ENCODE measurements around the gene COL7A1.

Gene COL7A1

DNA sequence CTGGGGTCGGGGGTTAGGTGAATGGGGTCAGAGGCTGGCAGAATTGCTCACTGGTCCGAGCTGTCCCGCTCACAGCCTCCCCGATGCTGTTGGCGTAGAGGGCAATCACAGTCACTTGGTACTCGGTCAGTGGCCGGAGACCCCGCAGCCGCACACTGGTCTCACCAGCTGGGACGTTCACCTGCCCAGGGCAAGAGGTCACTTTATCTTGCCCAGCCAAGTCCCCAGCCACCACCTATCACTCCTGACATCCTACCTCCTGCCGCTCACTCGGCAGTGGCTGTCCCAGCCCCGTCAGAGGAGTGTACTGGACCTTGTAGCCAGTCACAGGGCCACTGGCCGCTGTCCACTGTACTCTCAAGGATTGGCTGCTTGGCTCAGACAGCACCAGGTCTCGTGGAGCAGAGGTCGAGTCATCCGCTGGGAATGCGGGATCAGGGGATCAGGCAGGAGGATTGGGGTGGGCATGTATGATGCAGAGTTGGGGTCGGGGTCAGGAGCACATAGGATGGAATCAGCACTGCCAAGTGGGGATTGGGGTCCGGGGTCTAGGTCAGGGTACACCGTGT lies 2.5 kb downstream of the COL7A1 start:
- Histone ChIP-seq H3K4me1 (ENCODE audit: insufficient read depth, low read length) (no peaks in the 10 kb centered on the region), H3K27me3 (ENCODE audit: insufficient read depth, low read length) (no peaks in the 10 kb centered on the region), H3K9me3 (ENCODE audit: low read length) (no peaks in the 10 kb centered on the region), H2AFZ (ENCODE audit: low read depth, low read length) (no peak overlapping the region), H3K4me3 (ENCODE audit: low read length) (no peak overlapping the region), H3K36me3 (ENCODE audit: insufficient read depth, low read length) (peaks cover 4% of the 10 kb centered on the region)

DNA sequence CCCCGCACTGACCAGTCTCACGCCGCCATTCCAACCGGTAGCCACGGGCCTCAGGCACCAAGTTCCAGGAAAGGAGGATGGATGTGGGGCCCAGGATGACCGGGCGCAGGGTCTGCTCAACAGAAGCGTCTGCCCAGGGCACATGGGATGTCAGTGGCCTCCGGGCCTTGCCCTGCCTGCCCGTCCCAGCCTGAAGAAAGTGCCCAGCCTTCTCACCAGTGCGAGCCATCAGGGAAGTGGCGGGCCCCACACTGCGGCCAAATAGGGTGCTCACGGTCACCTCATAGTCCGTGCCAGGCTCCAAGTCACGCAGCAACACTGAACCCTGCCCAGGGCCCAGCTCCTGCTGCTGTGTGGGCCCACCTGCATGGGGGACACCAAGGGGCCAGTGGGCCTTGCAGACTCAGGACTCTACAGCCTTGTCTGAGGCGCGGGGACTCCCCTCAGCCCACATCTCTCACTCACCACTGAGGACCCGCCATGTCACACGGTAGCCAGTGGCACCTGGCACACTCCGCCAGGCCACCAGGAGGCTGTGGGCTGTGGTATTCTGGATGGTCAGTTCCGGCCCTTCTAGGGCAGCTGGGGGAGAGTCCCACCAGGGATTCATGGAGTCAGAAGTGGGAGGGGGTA lies 3.1 kb downstream of the COL7A1 start:
- no peaks in the 10 kb centered on the region for H3K27me3 ChIP-seq (ENCODE audit: insufficient read depth, low read length)
- H2AFZ ChIP-seq (ENCODE audit: low read depth, low read length): no peak overlapping the region
- no peaks in the 10 kb centered on the region for H3K4me1 ChIP-seq (ENCODE audit: insufficient read depth, low read length)
- no peak overlapping the region for H3K4me3 ChIP-seq (ENCODE audit: low read length)
- no peaks in the 10 kb centered on the region for H3K36me3 ChIP-seq (ENCODE audit: insufficient read depth, low read length)
- H3K9me3 ChIP-seq (ENCODE audit: low read length): no peaks in the 10 kb centered on the region

DNA sequence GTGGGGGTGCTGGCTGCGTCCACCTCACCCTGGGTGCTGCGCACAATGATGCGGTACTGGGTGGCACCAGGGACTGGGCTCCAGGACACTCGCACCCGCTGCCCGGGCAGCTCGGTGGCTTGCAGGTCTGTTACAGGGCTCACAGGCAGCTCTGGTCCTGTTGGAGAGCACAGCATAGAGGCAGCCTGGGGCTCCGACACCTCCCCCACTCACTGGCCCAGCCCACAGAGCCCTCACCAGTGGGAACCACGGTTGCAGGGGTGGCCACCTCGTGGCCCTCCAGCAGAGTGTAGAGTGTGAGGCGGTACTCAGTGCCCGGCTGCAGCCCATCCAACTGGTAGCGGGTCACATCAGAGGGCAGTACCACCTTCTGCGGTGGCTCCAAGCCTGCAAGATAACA lies 3.7 kb downstream of the COL7A1 start:
- no peaks in the 10 kb centered on the region for H3K27me3 ChIP-seq (ENCODE audit: insufficient read depth, low read length)
- peaks cover under 1% of the 10 kb centered on the region for H3K36me3 ChIP-seq (ENCODE audit: insufficient read depth, low read length)
- no peak overlapping the region for H3K4me3 ChIP-seq (ENCODE audit: low read length)
- no peaks in the 10 kb centered on the region for H3K4me1 ChIP-seq (ENCODE audit: insufficient read depth, low read length)
- H2AFZ ChIP-seq (ENCODE audit: low read depth, low read length): no peak overlapping the region
- no peaks in the 10 kb centered on the region for H3K9me3 ChIP-seq (ENCODE audit: low read length)

DNA sequence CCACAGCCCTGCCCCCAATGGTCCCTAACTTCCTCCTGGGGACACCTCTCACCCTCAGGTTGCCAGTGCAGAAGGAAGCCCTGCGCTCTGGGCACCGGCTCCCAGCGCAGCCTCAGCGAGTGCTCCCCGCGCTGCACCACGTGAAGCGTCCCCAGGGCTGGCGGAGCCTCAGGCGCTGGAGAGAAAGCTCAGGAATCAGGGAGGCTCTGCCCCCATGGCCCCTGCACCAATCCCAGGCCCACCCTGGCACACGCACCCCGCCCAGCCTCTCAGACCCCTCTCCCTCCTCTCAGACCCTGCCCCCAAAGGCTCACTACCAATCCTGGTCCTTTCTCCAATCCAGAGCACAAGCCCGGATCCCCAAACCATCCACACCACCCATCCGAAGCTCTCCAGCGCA lies 6.9 kb downstream of the COL7A1 start:
- peaks cover 4% of the 10 kb centered on the region for H3K36me3 ChIP-seq (ENCODE audit: insufficient read depth, low read length)
- no peaks in the 10 kb centered on the region for H3K4me1 ChIP-seq (ENCODE audit: insufficient read depth, low read length)
- no peak overlapping the region for H3K4me3 ChIP-seq (ENCODE audit: low read length)
- peaks cover 4% of the 10 kb centered on the region for H3K9me3 ChIP-seq (ENCODE audit: low read length)
- no peak overlapping the region for H2AFZ ChIP-seq (ENCODE audit: low read depth, low read length)
- no peaks in the 10 kb centered on the region for H3K27me3 ChIP-seq (ENCODE audit: insufficient read depth, low read length)

DNA sequence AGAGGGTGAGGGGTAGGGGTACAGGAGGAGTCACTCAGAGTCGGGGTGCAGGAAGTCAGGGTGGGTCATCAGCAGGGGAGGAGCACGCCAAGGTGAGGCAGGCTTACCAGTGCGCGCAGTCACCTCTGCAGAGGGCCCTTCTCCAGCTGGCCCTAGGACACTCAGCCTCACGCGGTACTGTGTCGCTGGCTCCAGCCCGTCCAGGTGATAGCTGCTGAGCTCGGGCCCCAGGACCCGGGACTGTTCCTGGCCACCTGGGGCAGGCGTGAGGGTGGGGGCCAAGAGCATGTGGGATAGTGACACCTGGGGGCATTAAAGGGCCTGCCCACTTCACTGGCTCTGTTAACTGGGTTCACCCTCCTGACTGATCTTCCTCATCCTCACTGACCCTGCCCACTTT lies 7.4 kb downstream of the COL7A1 start:
- Histone ChIP-seq H3K4me3 (ENCODE audit: low read length) (no peak overlapping the region), H3K9me3 (ENCODE audit: low read length) (peaks cover 4% of the 10 kb centered on the region), H2AFZ (ENCODE audit: low read depth, low read length) (no peak overlapping the region), H3K27me3 (ENCODE audit: insufficient read depth, low read length) (no peaks in the 10 kb centered on the region), H3K4me1 (ENCODE audit: insufficient read depth, low read length) (no peaks in the 10 kb centered on the region), H3K36me3 (ENCODE audit: insufficient read depth, low read length) (peaks cover 4% of the 10 kb centered on the region)

DNA sequence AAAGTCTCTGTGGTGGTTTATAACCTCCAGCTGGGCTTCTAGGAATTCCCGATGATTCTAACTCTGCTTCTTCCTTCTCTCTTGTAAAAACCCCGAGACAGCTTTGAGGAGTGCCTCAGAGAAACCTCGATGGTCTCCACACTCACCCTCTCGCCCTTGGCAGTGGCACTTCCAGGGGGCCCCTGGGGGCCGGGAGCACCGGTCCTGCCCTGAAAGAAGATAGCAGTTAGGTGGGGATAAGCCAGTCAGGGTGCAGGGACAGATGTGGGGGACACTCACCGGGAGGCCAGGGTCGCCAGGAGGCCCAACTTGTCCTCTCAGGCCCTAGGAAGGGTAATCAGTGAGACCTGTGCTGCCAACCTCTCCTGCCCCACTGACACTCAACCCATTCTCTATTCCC lies 9.7 kb downstream of the COL7A1 start:
- Histone ChIP-seq H3K4me1 (ENCODE audit: insufficient read depth, low read length) (peaks cover 9% of the 10 kb centered on the region), H3K4me3 (ENCODE audit: low read length) (no peak overlapping the region), H3K9me3 (ENCODE audit: low read length) (peaks cover 7% of the 10 kb centered on the region), H2AFZ (ENCODE audit: low read depth, low read length) (no peak overlapping the region), H3K27me3 (ENCODE audit: insufficient read depth, low read length) (no peaks in the 10 kb centered on the region), H3K36me3 (ENCODE audit: insufficient read depth, low read length) (peaks cover 4% of the 10 kb centered on the region)

DNA sequence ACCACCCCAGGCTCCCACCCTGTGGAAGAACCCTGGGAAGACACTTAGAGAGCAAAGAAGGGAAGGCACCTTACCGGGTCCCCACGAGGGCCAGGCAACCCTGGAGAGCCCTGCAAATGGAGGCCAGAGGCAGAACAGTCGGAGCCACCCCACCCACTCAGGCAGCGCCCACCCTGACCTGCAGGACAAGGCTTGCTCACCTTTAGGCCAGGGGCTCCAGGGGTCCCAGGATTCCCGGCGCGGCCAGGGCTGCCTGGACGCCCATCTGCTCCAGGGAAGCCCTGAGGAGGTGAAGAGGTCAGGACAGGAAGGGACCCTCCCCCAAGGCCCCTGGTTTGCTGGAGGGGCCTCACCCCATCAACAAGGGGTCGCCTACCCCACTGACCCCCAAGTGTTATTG lies 10.3 kb downstream of the COL7A1 start:
- Histone ChIP-seq H3K9me3 (ENCODE audit: low read length) (peaks cover 7% of the 10 kb centered on the region), H3K4me3 (ENCODE audit: low read length) (no peak overlapping the region), H3K4me1 (ENCODE audit: insufficient read depth, low read length) (peaks cover 9% of the 10 kb centered on the region), H2AFZ (ENCODE audit: low read depth, low read length) (no peak overlapping the region), H3K27me3 (ENCODE audit: insufficient read depth, low read length) (no peaks in the 10 kb centered on the region), H3K36me3 (ENCODE audit: insufficient read depth, low read length) (peaks cover 4% of the 10 kb centered on the region)

DNA sequence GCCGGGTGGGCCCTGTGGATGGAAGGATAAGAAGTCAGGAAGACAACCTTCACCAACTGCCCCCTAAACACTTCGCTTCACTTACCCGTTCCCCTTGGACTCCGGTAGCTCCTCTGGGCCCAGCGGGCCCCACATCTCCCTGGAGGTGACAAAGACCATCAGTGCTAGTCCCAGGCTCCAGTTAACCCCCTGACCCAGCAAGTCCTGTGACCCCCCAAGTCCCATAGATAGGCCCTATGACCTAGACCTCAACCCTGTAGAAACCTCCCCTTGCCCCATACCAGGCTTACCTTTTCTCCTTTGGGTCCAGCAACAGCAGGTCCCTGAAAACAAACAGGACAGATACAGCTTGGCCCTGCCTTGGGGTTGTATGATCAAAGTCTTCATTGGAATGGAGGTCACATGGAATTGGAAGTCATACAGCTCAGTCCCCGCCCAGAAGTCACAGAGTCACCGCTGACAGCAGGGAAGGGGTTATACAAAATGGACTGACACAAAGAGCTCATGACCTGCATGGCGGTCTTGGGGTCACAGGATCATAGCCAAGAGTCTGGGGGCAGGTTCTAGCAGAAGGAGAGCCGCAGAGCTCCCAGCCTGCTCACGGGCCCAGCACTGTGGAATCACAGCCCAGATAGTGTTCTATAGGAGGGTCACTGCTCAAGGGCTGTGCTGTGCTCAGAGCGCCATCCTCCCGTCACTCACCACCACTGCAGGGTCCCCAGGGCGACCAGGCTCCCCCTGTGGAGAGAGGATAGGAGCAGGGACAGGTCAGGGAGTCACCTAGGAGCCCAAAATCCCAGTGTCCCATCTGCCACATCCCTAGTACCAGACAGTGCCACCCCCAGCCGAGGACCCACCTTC lies 13.3 kb downstream of the COL7A1 start:
- no peak overlapping the region for H3K4me3 ChIP-seq (ENCODE audit: low read length)
- H3K9me3 ChIP-seq (ENCODE audit: low read length): peaks cover 7% of the 10 kb centered on the region
- H3K36me3 ChIP-seq (ENCODE audit: insufficient read depth, low read length): peaks cover 6% of the 10 kb centered on the region
- no peaks in the 10 kb centered on the region for H3K27me3 ChIP-seq (ENCODE audit: insufficient read depth, low read length)
- peaks cover 9% of the 10 kb centered on the region for H3K4me1 ChIP-seq (ENCODE audit: insufficient read depth, low read length)
- H2AFZ ChIP-seq (ENCODE audit: low read depth, low read length): no peak overlapping the region

DNA sequence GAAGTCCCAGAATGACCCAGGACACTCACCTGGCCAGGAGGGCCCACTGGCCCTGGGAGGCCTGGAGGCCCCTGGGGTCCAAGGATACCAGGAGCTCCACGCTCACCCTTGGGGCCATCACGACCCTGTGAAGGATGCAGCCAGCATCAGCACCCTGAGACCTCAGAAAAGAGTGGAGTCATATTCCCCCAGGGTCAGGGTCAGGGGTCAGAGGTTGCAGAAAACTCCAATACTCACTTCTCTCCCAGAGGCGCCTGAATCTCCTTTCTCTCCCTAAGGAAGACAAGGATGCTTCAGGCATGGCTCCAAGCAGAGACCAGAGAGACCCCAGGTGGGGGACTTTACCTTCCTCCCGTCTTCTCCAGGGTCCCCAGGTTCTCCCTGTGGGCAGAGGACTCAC lies 18.5 kb downstream of the COL7A1 start:
- H3K27me3 ChIP-seq (ENCODE audit: insufficient read depth, low read length): no peaks in the 10 kb centered on the region
- H3K36me3 ChIP-seq (ENCODE audit: insufficient read depth, low read length): peaks cover 6% of the 10 kb centered on the region
- peaks cover 2% of the 10 kb centered on the region for H3K9me3 ChIP-seq (ENCODE audit: low read length)
- no peak overlapping the region for H2AFZ ChIP-seq (ENCODE audit: low read depth, low read length)
- H3K4me3 ChIP-seq (ENCODE audit: low read length): no peak overlapping the region
- peaks cover 1% of the 10 kb centered on the region for H3K4me1 ChIP-seq (ENCODE audit: insufficient read depth, low read length)

DNA sequence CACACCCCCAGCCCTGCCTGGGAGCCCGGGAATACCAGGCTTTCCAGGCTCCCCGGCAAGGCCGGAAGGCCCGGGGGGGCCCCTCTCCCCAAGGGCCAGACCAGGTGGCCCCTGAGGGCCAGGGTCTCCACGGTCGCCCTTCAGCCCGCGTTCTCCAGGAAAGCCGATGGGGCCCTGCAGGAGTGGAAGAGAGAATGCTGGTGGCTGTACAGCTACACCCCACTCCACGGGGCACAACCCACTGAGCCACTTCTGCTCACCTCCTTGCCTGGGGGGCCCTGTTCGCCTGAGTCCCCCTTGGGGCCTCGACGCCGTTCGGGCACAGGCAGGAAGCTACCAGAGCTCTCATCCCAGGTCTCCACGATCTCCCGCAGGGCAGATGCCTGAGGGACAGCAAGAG lies 19.8 kb downstream of the COL7A1 start:
- Histone ChIP-seq H2AFZ (ENCODE audit: low read depth, low read length) (no peak overlapping the region), H3K9me3 (ENCODE audit: low read length) (no peaks in the 10 kb centered on the region), H3K4me3 (ENCODE audit: low read length) (no peak overlapping the region), H3K36me3 (ENCODE audit: insufficient read depth, low read length) (peaks cover 6% of the 10 kb centered on the region), H3K4me1 (ENCODE audit: insufficient read depth, low read length) (no peaks in the 10 kb centered on the region), H3K27me3 (ENCODE audit: insufficient read depth, low read length) (no peaks in the 10 kb centered on the region)

DNA sequence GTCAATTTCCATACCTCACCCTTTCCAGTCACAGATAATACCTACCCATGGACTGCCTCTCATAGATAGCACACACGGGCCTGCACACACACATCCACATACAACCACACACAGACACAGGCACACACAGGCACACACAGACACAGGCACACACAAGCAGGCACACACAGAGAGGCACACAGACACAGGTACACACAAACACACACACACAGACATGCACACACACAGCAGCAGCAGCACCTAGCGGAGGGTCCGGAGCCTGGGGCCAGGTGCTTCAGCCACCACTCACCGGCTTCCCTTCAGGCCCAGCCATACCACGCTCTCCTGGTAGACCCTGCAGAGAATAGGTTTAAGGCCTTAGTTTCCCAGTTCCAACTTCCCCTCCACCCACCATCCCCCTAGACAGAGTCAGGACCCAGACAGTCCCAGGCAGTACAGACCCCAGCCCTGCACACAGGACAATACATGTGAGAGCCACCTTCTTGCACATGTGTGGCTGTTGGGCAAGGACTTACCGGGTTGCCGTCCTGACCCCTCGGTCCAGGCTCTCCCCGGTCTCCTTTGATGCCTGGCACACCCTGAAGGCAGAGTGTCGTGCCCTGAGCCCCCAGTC lies 21.1 kb downstream of the COL7A1 start:
- Histone ChIP-seq H3K4me3 (ENCODE audit: low read length) (no peak overlapping the region), H3K27me3 (ENCODE audit: insufficient read depth, low read length) (no peaks in the 10 kb centered on the region), H3K4me1 (ENCODE audit: insufficient read depth, low read length) (no peaks in the 10 kb centered on the region), H2AFZ (ENCODE audit: low read depth, low read length) (no peak overlapping the region), H3K36me3 (ENCODE audit: insufficient read depth, low read length) (peaks cover 6% of the 10 kb centered on the region), H3K9me3 (ENCODE audit: low read length) (no peaks in the 10 kb centered on the region)

DNA sequence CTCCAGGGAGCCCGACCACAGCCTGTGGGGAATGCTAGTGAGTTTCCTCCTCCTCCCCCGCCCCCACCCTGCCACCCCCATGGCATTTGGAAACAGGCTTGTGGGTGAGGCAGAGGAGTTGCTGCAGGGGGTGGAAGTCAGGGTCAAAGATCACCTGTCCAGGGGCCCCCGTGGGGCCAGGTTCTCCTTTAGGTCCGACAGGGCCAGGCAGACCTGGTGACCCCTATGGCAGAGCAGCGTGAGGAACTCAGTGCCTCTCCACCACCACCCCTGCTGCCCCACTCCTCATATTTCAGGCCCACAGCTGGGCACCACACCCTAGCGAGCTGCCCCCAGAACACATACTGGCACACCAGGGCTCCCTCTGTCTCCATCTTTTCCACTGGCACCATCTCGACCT lies 22.6 kb downstream of the COL7A1 start:
- no peak overlapping the region for H3K4me3 ChIP-seq (ENCODE audit: low read length)
- no peaks in the 10 kb centered on the region for H3K4me1 ChIP-seq (ENCODE audit: insufficient read depth, low read length)
- no peak overlapping the region for H2AFZ ChIP-seq (ENCODE audit: low read depth, low read length)
- H3K9me3 ChIP-seq (ENCODE audit: low read length): no peaks in the 10 kb centered on the region
- peaks cover 6% of the 10 kb centered on the region for H3K36me3 ChIP-seq (ENCODE audit: insufficient read depth, low read length)
- no peaks in the 10 kb centered on the region for H3K27me3 ChIP-seq (ENCODE audit: insufficient read depth, low read length)

DNA sequence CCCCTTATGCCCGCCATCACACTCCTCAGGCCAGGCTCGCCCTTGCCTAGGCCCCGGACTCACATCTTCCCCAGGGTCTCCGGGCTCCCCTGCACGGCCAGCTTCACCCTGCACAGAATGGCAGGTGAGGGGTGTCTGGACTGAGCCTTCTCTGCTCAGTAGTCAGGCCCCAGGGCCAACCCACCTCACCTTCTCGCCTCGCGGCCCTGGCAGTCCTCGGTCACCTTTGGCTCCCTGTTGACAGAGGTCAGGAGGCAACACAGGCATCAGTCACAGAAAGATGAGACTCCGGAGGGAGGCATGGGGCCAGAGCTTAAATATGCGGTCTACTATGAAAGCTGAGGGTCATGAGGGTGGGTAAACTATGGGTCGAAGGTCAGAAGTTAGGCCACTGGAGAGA lies 23.2 kb downstream of the COL7A1 start:
- peaks cover 5% of the 10 kb centered on the region for H3K36me3 ChIP-seq (ENCODE audit: insufficient read depth, low read length)
- H2AFZ ChIP-seq (ENCODE audit: low read depth, low read length): no peak overlapping the region
- no peaks in the 10 kb centered on the region for H3K4me1 ChIP-seq (ENCODE audit: insufficient read depth, low read length)
- H3K9me3 ChIP-seq (ENCODE audit: low read length): no peaks in the 10 kb centered on the region
- H3K4me3 ChIP-seq (ENCODE audit: low read length): no peak overlapping the region
- H3K27me3 ChIP-seq (ENCODE audit: insufficient read depth, low read length): no peaks in the 10 kb centered on the region

Data from neuron (in vitro differentiated cells).